HCT116 (cell line): Measurements from ENCODE around the gene TMEM178B. TPM values are rescaled to one million over a fixed set of nuclear protein-coding genes. Genes with fewer than 3 reads are reported as not detected.

ENCODE experiments used
- ATAC-seq: fragments of 200-7000 bp; cut with Tn5 transposase; 2 replicates; pipeline ENCODE4 v1.9.1; 2020; ENCODE audit warnings: mild to moderate bottlenecking, moderate library complexity
- BruUV-seq: library from RNA; stranded (reverse); fragments of 400-500 nt; replicated peaks from 2 replicates; lab custom pipeline; 2021; lab: Mats Ljungman, UMichigan
- CTCF ChIA-PET: fragments of 300-600 bp; sonication (Branson Sonifier 250); formaldehyde crosslinking; loops from one replicate; lab custom pipeline; 2021; ENCODE audit warnings: antibody characterized with exemption; lab: Charles Lee
- POLR2A ChIA-PET: fragments of 300-600, 350-600 bp; sonication (Branson Sonifier 250); formaldehyde crosslinking; loops from one replicate; lab custom pipeline; 2021; ENCODE audit warnings: antibody characterized with exemption; lab: Charles Lee
- RAD21 ChIA-PET, 2 experiments: fragments of 300-600 bp; sonication (Branson Sonifier 250); formaldehyde crosslinking; loops; one replicate each; lab custom pipeline; 2023; ENCODE audit warnings: low total read pairs in 2 of 2; ENCODE audit not compliant: uncharacterized antibody in 2 of 2, unreplicated experiment in 2 of 2, low non-redundant PET in 1 of 2; lab: Charles Lee
- DNase-seq: peaks from one replicate; pipeline ENCODE4 v3.0.0-alpha.2; 2010; ENCODE audit warnings: low read depth, low spot score
- H2AFZ ChIP-seq: fragments of 200-600 bp; shearing (Covaris generic), sonication (generic); 2 replicates; pipeline ENCODE4 v1.6.1; 2017; ENCODE audit warnings: low read depth, mixed run types, mixed read lengths, antibody characterized with exemption, low read length; ENCODE audit not compliant: poor library complexity, severe bottlenecking
- H3K27ac ChIP-seq: 2 replicates; pipeline ENCODE4 v1.5.1; 2012; ENCODE audit warnings: low read depth, low read length
- H3K27me3 ChIP-seq: fragments of 200-600 bp; sonication (generic); 2 replicates; pipeline ENCODE4 v1.6.1; 2016; ENCODE audit warnings: mixed run types, low read length, mixed read lengths; ENCODE audit not compliant: insufficient read depth
- H3K36me3 ChIP-seq, 2 experiments: fragments of 200-500 bp in 1 of 2; fragments of 200-600 bp in 1 of 2; sonication (Bioruptor generic) in 1 of 2; sonication (generic) in 1 of 2; 2 replicates each; pipeline versions ENCODE4 v1.5.1 to v1.6.1; 2014 to 2016; ENCODE audit warnings: low read length in 2 of 2, inconsistent platforms in 1 of 2, mixed read lengths in 1 of 2, mixed run types in 1 of 2; ENCODE audit not compliant: insufficient read depth in 2 of 2, control insufficient read depth in 1 of 2
- H3K4me1 ChIP-seq, 2 experiments: fragments of 200-600 bp in 1 of 2; sonication (generic) in 1 of 2; 2 replicates each; pipeline versions ENCODE4 v1.5.1 to v1.6.1; 2012 to 2017; ENCODE audit warnings: low read length in 2 of 2, inconsistent platforms in 1 of 2, mild to moderate bottlenecking in 1 of 2, mixed read lengths in 1 of 2, mixed run types in 1 of 2, moderate library complexity in 1 of 2; ENCODE audit not compliant: insufficient read depth in 2 of 2, control insufficient read depth in 1 of 2
- H3K4me2 ChIP-seq: fragments of 200-600 bp; sonication (generic); 2 replicates; pipeline ENCODE4 v1.6.1; 2017; ENCODE audit warnings: mixed run types, low read length, mixed read lengths
- H3K4me3 ChIP-seq, 2 experiments: fragments of 200-600 bp in 1 of 2; sonication (generic) in 1 of 2; replicated peaks in 1 of 2; 2 replicates each; pipeline ENCODE4 v1.5.1; 2011 to 2016; ENCODE audit warnings: low read length in 2 of 2, control low read depth in 1 of 2, low read depth in 1 of 2, mild to moderate bottlenecking in 1 of 2, mixed read lengths in 1 of 2, mixed run types in 1 of 2
- H3K79me2 ChIP-seq: fragments of 200-600 bp; sonication (generic); 2 replicates; pipeline ENCODE4 v1.6.1; 2017; ENCODE audit warnings: mild to moderate bottlenecking, mixed run types, low read length, moderate library complexity, mixed read lengths; ENCODE audit not compliant: insufficient read depth
- H3K9ac ChIP-seq: fragments of 200-600 bp; sonication (generic); 2 replicates; pipeline ENCODE4 v1.6.1; 2016; ENCODE audit warnings: low read length, mixed read lengths
- H3K9me2 ChIP-seq: fragments of 200-600 bp; sonication (generic), shearing (Covaris generic); 2 replicates; pipeline ENCODE4 v1.6.1; 2017; ENCODE audit warnings: mixed run types, mild to moderate bottlenecking, moderate library complexity; ENCODE audit not compliant: insufficient read depth
- H3K9me3 ChIP-seq, 2 experiments: fragments of 200-500 bp in 1 of 2; fragments of 200-600 bp in 1 of 2; sonication (Bioruptor generic) in 1 of 2; sonication (generic) in 1 of 2; 2 replicates each; pipeline ENCODE4 v1.6.1; 2014 to 2017; ENCODE audit warnings: low read length in 2 of 2, mixed read lengths in 2 of 2, inconsistent platforms in 1 of 2, low read depth in 1 of 2, mild to moderate bottlenecking in 1 of 2, mixed run types in 1 of 2, moderate library complexity in 1 of 2; ENCODE audit not compliant: control insufficient read depth in 1 of 2, insufficient read depth in 1 of 2
- H4K20me1 ChIP-seq: fragments of 200-600 bp; sonication (generic), shearing (Covaris generic); 2 replicates; pipeline ENCODE4 v1.6.1; 2017; ENCODE audit warnings: mixed run types, mild to moderate bottlenecking, moderate library complexity; ENCODE audit not compliant: insufficient read depth
- CBX3 ChIP-seq: IDR thresholded peaks from 2 replicates; pipeline ENCODE4 v1.6.1; 2012; ENCODE audit warnings: low read depth
- CEBPB ChIP-seq: IDR thresholded peaks from 2 replicates; pipeline ENCODE4 v1.6.1; 2012; ENCODE audit warnings: low read depth
- EGR1 ChIP-seq: IDR thresholded peaks from 2 replicates; pipeline ENCODE4 v1.6.1; 2012; ENCODE audit warnings: low read depth
- JUND ChIP-seq: IDR thresholded peaks from 2 replicates; pipeline ENCODE4 v1.6.1; 2012
- POLR2AphosphoS5 ChIP-seq: IDR thresholded peaks from 2 replicates; pipeline ENCODE4 v1.6.1; 2011; ENCODE audit warnings: mild to moderate bottlenecking, low read depth, low read length, moderate library complexity
- RAD21 ChIP-seq: IDR thresholded peaks from 2 replicates; pipeline ENCODE4 v1.6.1; 2012; ENCODE audit warnings: low read depth, mild to moderate bottlenecking
- SIN3A ChIP-seq: IDR thresholded peaks from 2 replicates; pipeline ENCODE4 v1.6.1; 2012; ENCODE audit warnings: low read depth
- ZBTB33 ChIP-seq: IDR thresholded peaks from 2 replicates; pipeline ENCODE4 v1.6.1; 2011; ENCODE audit warnings: mild to moderate bottlenecking, low read length, moderate library complexity; ENCODE audit not compliant: insufficient replicate concordance; ENCODE audit errors: extremely low read depth
- ZNF274 ChIP-seq: fragments of 200-500 bp; sonication (Bioruptor generic); IDR thresholded peaks from 2 replicates; pipeline ENCODE4 v1.6.1; 2014; ENCODE audit warnings: mild to moderate bottlenecking, low read depth, low read length, inconsistent platforms
- intact Hi-C: fragments of 100-400 bp; cut with micrococcal nuclease; formaldehyde crosslinking; loops from 2 replicates; pipeline ENCODE4 v1.10.0; 2022
- total RNA-seq: library from RNA; stranded (reverse); gene quantifications from one replicate; pipeline ENCODE4 v1.2.1, GENCODE V29; 2021; ENCODE audit not compliant: unreplicated experiment
- TF ChIP-seq, protein P1 (sequence below), 3 experiments: fragments of 200-600 bp in 1 of 3; sonication (generic) in 1 of 3; IDR thresholded peaks in 2 of 3; conservative IDR thresholded peaks in 1 of 3; 2 replicates each; pipeline ENCODE4 v1.5.1; 2012 to 2017; ENCODE audit warnings: low read depth in 2 of 3, low read length in 2 of 3, antibody characterized with exemption in 1 of 3, borderline replicate concordance in 1 of 3, control low read depth in 1 of 3, mild to moderate bottlenecking in 1 of 3, mixed read lengths in 1 of 3, mixed run types in 1 of 3, moderate library complexity in 1 of 3; ENCODE audit not compliant: insufficient read depth in 1 of 3

TMEM178B gene
- total RNA-seq, 1 experiment from 2014 or later: 0.02 TPM

- TF ChIP-seq ZBTB33: no peak
- TF ChIP-seq JUND: no peak
- TF ChIP-seq, protein P1, sequence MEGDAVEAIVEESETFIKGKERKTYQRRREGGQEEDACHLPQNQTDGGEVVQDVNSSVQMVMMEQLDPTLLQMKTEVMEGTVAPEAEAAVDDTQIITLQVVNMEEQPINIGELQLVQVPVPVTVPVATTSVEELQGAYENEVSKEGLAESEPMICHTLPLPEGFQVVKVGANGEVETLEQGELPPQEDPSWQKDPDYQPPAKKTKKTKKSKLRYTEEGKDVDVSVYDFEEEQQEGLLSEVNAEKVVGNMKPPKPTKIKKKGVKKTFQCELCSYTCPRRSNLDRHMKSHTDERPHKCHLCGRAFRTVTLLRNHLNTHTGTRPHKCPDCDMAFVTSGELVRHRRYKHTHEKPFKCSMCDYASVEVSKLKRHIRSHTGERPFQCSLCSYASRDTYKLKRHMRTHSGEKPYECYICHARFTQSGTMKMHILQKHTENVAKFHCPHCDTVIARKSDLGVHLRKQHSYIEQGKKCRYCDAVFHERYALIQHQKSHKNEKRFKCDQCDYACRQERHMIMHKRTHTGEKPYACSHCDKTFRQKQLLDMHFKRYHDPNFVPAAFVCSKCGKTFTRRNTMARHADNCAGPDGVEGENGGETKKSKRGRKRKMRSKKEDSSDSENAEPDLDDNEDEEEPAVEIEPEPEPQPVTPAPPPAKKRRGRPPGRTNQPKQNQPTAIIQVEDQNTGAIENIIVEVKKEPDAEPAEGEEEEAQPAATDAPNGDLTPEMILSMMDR (IDR thresholded peaks at IDR 0.05 in 2 of 3, conservative IDR thresholded peaks at IDR 0.05 in 1 of 3; ENCODE audit: borderline replicate concordance in 1 of 3, insufficient read depth in 1 of 3, low read depth in 2 of 3, low read length in 2 of 3): no peak
- TF ChIP-seq ZNF274: no peak
- TF ChIP-seq POLR2AphosphoS5: no peak
- TF ChIP-seq SIN3A: no peak
- no peak for TF ChIP-seq RAD21
- TF ChIP-seq, all 23 proteins: peak for 0
Observed at GRCh38 chr7:141272417-141272816, 198.6 kb downstream of the TMEM178B start (continued).

- BruUV-seq: no TSS peak
- POLR2A ChIA-PET: no interaction called here
- H3K4me1 ChIP-seq: no peaks in the 10 kb centered on the region
- H3K79me2 ChIP-seq: no peaks in the 10 kb centered on the region
- H3K27ac ChIP-seq: no peak overlapping the region
- H3K9me3 ChIP-seq: no peaks in the 10 kb centered on the region
- H3K9ac ChIP-seq: no peak overlapping the region
- H3K36me3 ChIP-seq: no peaks in the 10 kb centered on the region; a peak in 1 of 4 replicates
- H3K4me3 ChIP-seq: no peak overlapping the region
- intact Hi-C loops: no loop called here
- no peak overlapping the region for H3K4me2 ChIP-seq
- RAD21 ChIA-PET: no interaction called here
- H3K27me3 ChIP-seq: peaks cover 16% of the 10 kb centered on the region; the same call in 1 of the 2 replicates
- CTCF ChIA-PET: no interaction called here
- H3K9me2 ChIP-seq: no peaks in the 10 kb centered on the region
- TF ChIP-seq, protein P1 (IDR thresholded peaks at IDR 0.05 in 2 of 3, conservative IDR thresholded peaks at IDR 0.05 in 1 of 3; ENCODE audit: borderline replicate concordance in 1 of 3, insufficient read depth in 1 of 3, low read depth in 2 of 3, low read length in 2 of 3): 0 out of 6 replicates have a peak, but pooled peaks of 2 of the 3 experiments have one; percentile 7 to 15
- no peak for TF ChIP-seq SIN3A
- no peak for TF ChIP-seq CBX3
- no peak for TF ChIP-seq CEBPB
- TF ChIP-seq ZNF274: no peak
- no peak for TF ChIP-seq EGR1
- no peak overlapping the region for H2AFZ ChIP-seq
- peak; percentile 44; the same call in 1 of the 2 replicates for ATAC-seq
- no peaks in the 10 kb centered on the region for H4K20me1 ChIP-seq
- DNase-seq: no peak
Observed at GRCh38 chr7:141275350-141275749, 201.5 kb downstream of the TMEM178B start.
